Endothelial cell of umbilical vein (primary cell): ENCODE results near the gene SCG2. TPM values are rescaled to one million over a fixed set of nuclear protein-coding genes. Genes with fewer than 3 reads are reported as not detected.

ENCODE experiments used
- BruUV-seq: library from RNA; stranded (reverse); fragments of 400-500 nt; replicated peaks from 2 replicates; lab custom pipeline; 2021; lab: Mats Ljungman, UMichigan
- CTCF ChIA-PET: fragments of 300-600, 350-600 bp; sonication (Branson Sonifier 250); formaldehyde crosslinking; loops from one replicate; lab custom pipeline; 2021; ENCODE audit warnings: antibody characterized with exemption, inconsistent platforms; lab: Charles Lee
- POLR2A ChIA-PET: fragments of 300-600, 350-600 bp; sonication (Branson Sonifier 250); formaldehyde crosslinking; loops from one replicate; lab custom pipeline; 2021; ENCODE audit warnings: antibody characterized with exemption, inconsistent platforms; lab: Charles Lee
- DNase-seq: peaks from one replicate; pipeline ENCODE4 v3.0.0-alpha.2; 2011; ENCODE audit warnings: low read depth, low spot score
- FAIRE-seq: peaks from 2 replicates; lab custom pipeline; 2011; peaks lifted over from hg19 to GRCh38; lab: Jason Lieb, UNC
- H2AFZ ChIP-seq: 2 replicates; pipeline ENCODE4 v1.6.0; 2012; ENCODE audit warnings: low read depth, low read length, control low read depth, inconsistent platforms
- H3K27ac ChIP-seq: 2 replicates; pipeline ENCODE4 v1.5.1; 2011; ENCODE audit warnings: low read depth, mild to moderate bottlenecking, control low read depth, low read length, moderate library complexity; ENCODE audit not compliant: insufficient read depth
- H3K27me3 ChIP-seq, 2 experiments: 2 replicates each; pipeline versions ENCODE4 v1.6.0 to v1.6.1; 2011; ENCODE audit warnings: low read length in 2 of 2, mixed read lengths in 1 of 2; ENCODE audit not compliant: control insufficient read depth in 2 of 2, insufficient read depth in 2 of 2
- H3K36me3 ChIP-seq, 2 experiments: 2 replicates in 1 of 2; 3 replicates in 1 of 2; pipeline ENCODE4 v1.5.1; 2011; ENCODE audit warnings: low read length in 2 of 2, mild to moderate bottlenecking in 1 of 2, moderate library complexity in 1 of 2; ENCODE audit not compliant: control insufficient read depth in 2 of 2, insufficient read depth in 2 of 2; ENCODE audit errors: extremely low read depth in 1 of 2
- H3K4me1 ChIP-seq: 3 replicates; pipeline ENCODE4 v1.5.1; 2011; ENCODE audit warnings: mild to moderate bottlenecking, low read length; ENCODE audit not compliant: control insufficient read depth, insufficient read depth; ENCODE audit errors: extremely low read depth
- H3K4me2 ChIP-seq: 2 replicates; pipeline ENCODE4 v1.6.1; 2011; ENCODE audit warnings: low read length, control low read depth, mixed read lengths; ENCODE audit not compliant: insufficient read depth
- H3K4me3 ChIP-seq, 3 experiments: fragments of 200-600 bp in 1 of 3; sonication (generic), shearing (Covaris generic) in 1 of 3; replicated peaks in 1 of 3; 2 replicates each; pipeline ENCODE4 v1.5.1; 2011 to 2016; ENCODE audit warnings: control low read depth in 3 of 3, low read length in 3 of 3, mild to moderate bottlenecking in 2 of 3, inconsistent platforms in 1 of 3, low read depth in 1 of 3, moderate library complexity in 1 of 3; ENCODE audit not compliant: insufficient read depth in 1 of 3
- H3K79me2 ChIP-seq: 2 replicates; pipeline ENCODE4 v1.6.0; 2012; ENCODE audit warnings: low read length, inconsistent platforms; ENCODE audit not compliant: control insufficient read depth, insufficient read depth
- H3K9ac ChIP-seq: replicated peaks from 2 replicates; pipeline ENCODE3; 2011; ENCODE audit warnings: low read length, control low read depth; ENCODE audit not compliant: insufficient read depth; ENCODE audit errors: extremely low read depth
- H3K9me1 ChIP-seq: replicated peaks from 3 replicates; pipeline ENCODE4 v1.6.0; 2011; ENCODE audit warnings: mild to moderate bottlenecking, low read length; ENCODE audit not compliant: control insufficient read depth, insufficient read depth; ENCODE audit errors: extremely low read depth
- H3K9me3 ChIP-seq: replicated peaks from 2 replicates; pipeline ENCODE4 v1.5.1; 2012; ENCODE audit warnings: low read length, inconsistent platforms; ENCODE audit not compliant: control insufficient read depth, insufficient read depth
- H4K20me1 ChIP-seq: replicated peaks from 2 replicates; pipeline ENCODE3; 2011; ENCODE audit warnings: mild to moderate bottlenecking, low read length; ENCODE audit not compliant: control insufficient read depth, insufficient read depth; ENCODE audit errors: extremely low read depth
- CTCF ChIP-seq, 2 donors: IDR thresholded peaks; 1 replicate in 1 of 2; 2 replicates in 1 of 2; pipeline ENCODE4 v1.5.1; 2011; ENCODE audit warnings: low read length in 2 of 2, mild to moderate bottlenecking in 2 of 2, moderate library complexity in 2 of 2, control low read depth in 1 of 2, inconsistent platforms in 1 of 2, low read depth in 1 of 2; ENCODE audit not compliant: insufficient read depth in 1 of 2; ENCODE audit errors: extremely low read depth in 1 of 2
- EZH2 ChIP-seq: IDR thresholded peaks from 2 replicates; pipeline ENCODE4 v1.6.1; 2012; ENCODE audit warnings: borderline replicate concordance, low read depth, mild to moderate bottlenecking, moderate library complexity, low read length, inconsistent platforms; ENCODE audit not compliant: severe bottlenecking
- FOS ChIP-seq: IDR thresholded peaks from 2 replicates; pipeline ENCODE4 v1.6.1; 2011; ENCODE audit warnings: mild to moderate bottlenecking, low read length, moderate library complexity, borderline replicate concordance; ENCODE audit not compliant: insufficient read depth
- GATA2 ChIP-seq: IDR thresholded peaks from 2 replicates; pipeline ENCODE4 v1.7.0; 2011; ENCODE audit warnings: low read depth, mild to moderate bottlenecking, moderate library complexity, mixed read lengths, low read length; ENCODE audit not compliant: insufficient read length, insufficient read depth
- JUN ChIP-seq: IDR thresholded peaks from 2 replicates; pipeline ENCODE4 v1.6.1; 2011; ENCODE audit warnings: borderline replicate concordance, low read depth; ENCODE audit not compliant: insufficient read length, insufficient read depth
- MAX ChIP-seq: IDR thresholded peaks from 2 replicates; pipeline ENCODE4 v1.6.1; 2011; ENCODE audit not compliant: insufficient read depth, insufficient read length
- MYC ChIP-seq: IDR thresholded peaks from one replicate; pipeline ENCODE4 v1.6.1; 2011; ENCODE audit warnings: mild to moderate bottlenecking, low read depth, low read length
- POLR2A ChIP-seq: IDR thresholded peaks from 2 replicates; pipeline ENCODE4 v1.6.1; 2012; ENCODE audit warnings: low read depth, mild to moderate bottlenecking, control low read depth, low read length
- POLR2AphosphoS5 ChIP-seq: IDR thresholded peaks from 2 replicates; pipeline ENCODE4 v1.6.1; 2012; ENCODE audit warnings: low read depth, mild to moderate bottlenecking, control low read depth, low read length, moderate library complexity; ENCODE audit not compliant: insufficient read depth
- dilution Hi-C: fragments of 300-500 bp; cut with MboI; formaldehyde crosslinking; loops from one replicate; pipeline ENCODE4 v1.15.0; 2019; ENCODE audit warnings: low sequenced_read_pairs; ENCODE audit not compliant: extremely low pct_ligation_motif_present
- intact Hi-C: fragments of 100-400 bp; cut with micrococcal nuclease; formaldehyde crosslinking; loops from one replicate; pipeline ENCODE4 v1.10.0; 2022
- polyA plus RNA-seq, 4 experiments: library from polyadenylated mRNA; depleted of rRNA in 3 of 4; stranded (reverse) in 3 of 4; unstranded in 1 of 4; fragments of >200 nt; gene quantifications; 2 replicates each; pipeline versions ENCODE4 v1.2.1 to v1.2.3, GENCODE V29; 2011 to 2012; ENCODE audit warnings: missing spikeins in 1 of 4
- total RNA-seq: library from RNA; stranded (reverse); gene quantifications from 2 replicates; pipeline ENCODE4 v1.2.3, GENCODE V29; 2021

Gene SCG2
- total and polyA plus RNA-seq, 2 donors (not counting 3 experiments of a cell fraction or from before 2014, with no cell fraction given), result not detected

GRCh38 chr2:223621901-223622300, 19.7 kb upstream of the SCG2 start:
- H3K27ac ChIP-seq, result no peak overlapping the region
- H3K4me2 ChIP-seq, result no peak overlapping the region
- FAIRE-seq, result no peak
- H4K20me1 ChIP-seq, result no peaks in the 10 kb centered on the region
- dilution Hi-C loops (no loop called here), intact Hi-C loops (no loop called here)
- no TSS peak for BruUV-seq
- no peaks in the 10 kb centered on the region for H3K79me2 ChIP-seq
- H2AFZ ChIP-seq, result no peak overlapping the region
- POLR2A ChIA-PET, result no interaction called here
- H3K27me3 ChIP-seq, result peaks cover 11 to 12% of the 10 kb centered on the region in 2 experiments
- H3K9ac ChIP-seq, result no peak overlapping the region
- CTCF ChIA-PET, result interaction anchor here (2.1 kb wide), 1 partner anchor 20 kb away, joined by 6 read pairs; the partner anchor contains the start of gene SCG2
- H3K36me3 ChIP-seq, result no peaks in the 10 kb centered on the region
- no peaks in the 10 kb centered on the region for H3K9me3 ChIP-seq
- H3K4me3 ChIP-seq, result no peak overlapping the region
- no peaks in the 10 kb centered on the region for H3K4me1 ChIP-seq
- no peaks in the 10 kb centered on the region for H3K9me1 ChIP-seq
- TF ChIP-seq CTCF (IDR thresholded peaks at IDR 0.05; ENCODE audit: extremely low read depth in 1 of 2, insufficient read depth in 1 of 2, low read depth in 1 of 2, low read length in 2 of 2) (no peak), JUN (no peak), POLR2A (no peak), FOS (no peak), EZH2 (no peak), MAX (no peak), MYC (no peak), GATA2 (no peak), POLR2AphosphoS5 (no peak)
- no peak for DNase-seq
